Hepatocyte (in vitro differentiated cells): ENCODE results near the gene SLC26A8. TPM values are rescaled to one million over a fixed set of nuclear protein-coding genes. Genes with fewer than 3 reads are reported as not detected.
A peak's percentile ranks its signal among the peaks of the same experiment; 100 is the strongest.

Experiments used
- DNase-seq: peaks from one replicate; pipeline ENCODE4 v3.0.0-alpha.2; 2016; ENCODE audit warnings: low spot score
- H2AFZ ChIP-seq: fragments of 200-600 bp; sonication (generic); 2 replicates; pipeline ENCODE4 v1.6.0; 2016; ENCODE audit warnings: antibody characterized with exemption, mild to moderate bottlenecking
- H3K27ac ChIP-seq: fragments of 200-600 bp; sonication (generic); 2 replicates; pipeline ENCODE4 v1.5.1; 2016; ENCODE audit warnings: mild to moderate bottlenecking
- H3K27me3 ChIP-seq: fragments of 200-600 bp; sonication (generic); 2 replicates; pipeline ENCODE4 v1.6.1; 2016
- H3K36me3 ChIP-seq: fragments of 200-600 bp; sonication (generic); replicated peaks from 2 replicates; pipeline ENCODE4 v1.5.1; 2016; ENCODE audit warnings: low read depth; ENCODE audit not compliant: insufficient read depth
- H3K4me1 ChIP-seq: fragments of 200-600 bp; sonication (generic); 2 replicates; pipeline ENCODE4 v1.5.1; 2016; ENCODE audit warnings: mild to moderate bottlenecking, moderate library complexity; ENCODE audit not compliant: insufficient read depth
- H3K4me2 ChIP-seq: fragments of 200-600 bp; sonication (generic); 2 replicates; pipeline ENCODE4 v1.6.0; 2016
- H3K4me3 ChIP-seq: fragments of 200-600 bp; sonication (generic); 2 replicates; pipeline ENCODE4 v1.5.1; 2016; ENCODE audit warnings: mild to moderate bottlenecking
- H3K79me2 ChIP-seq: fragments of 200-600 bp; sonication (generic); 2 replicates; pipeline ENCODE4 v1.6.0; 2017; ENCODE audit warnings: mild to moderate bottlenecking
- H3K9me2 ChIP-seq: fragments of 200-600 bp; sonication (generic); replicated peaks from 2 replicates; pipeline ENCODE4 v1.6.0; 2017; ENCODE audit warnings: mild to moderate bottlenecking; ENCODE audit not compliant: insufficient read depth
- H3K9me3 ChIP-seq: fragments of 200-600 bp; sonication (generic); 2 replicates; pipeline ENCODE4 v1.5.1; 2016; ENCODE audit warnings: low read depth, mild to moderate bottlenecking
- H4K20me1 ChIP-seq: fragments of 200-600 bp; sonication (generic); 2 replicates; pipeline ENCODE4 v1.6.0; 2016; ENCODE audit warnings: mild to moderate bottlenecking; ENCODE audit not compliant: insufficient read depth, poor library complexity, severe bottlenecking
- EZH2 ChIP-seq: fragments of 200-600 bp; sonication (generic); IDR thresholded peaks from 2 replicates; pipeline ENCODE4 v1.6.1; 2016; ENCODE audit warnings: antibody characterized with exemption, mild to moderate bottlenecking, borderline replicate concordance
- EZH2phosphoT487 ChIP-seq: fragments of 200-600 bp; sonication (generic); IDR thresholded peaks from one replicate; pipeline ENCODE4 v1.6.1; 2018; ENCODE audit warnings: antibody characterized with exemption, mild to moderate bottlenecking, low read depth, moderate library complexity; ENCODE audit not compliant: unreplicated experiment, severe bottlenecking
- WGBS: methylation state at CpG from one replicate; pipeline ENCODE4 v1.1.6; 2016; ENCODE audit warnings: low lambda C conversion rate; ENCODE audit errors: missing lambda C conversion rate; 5-methylcytosine and 5-hydroxymethylcytosine counted together
- polyA plus RNA-seq: library from polyadenylated mRNA; unstranded; fragments of >200 nt; fragmentation: Nextera tagmentation; extraction: Ambion mirVana; gene quantifications from 2 replicates; pipeline ENCODE4 v1.2.1, GENCODE V29; 2016
- total RNA-seq: library from RNA; depleted of rRNA; stranded (reverse); fragments of >200 nt; gene quantifications from 2 replicates; pipeline ENCODE4 v1.2.3, GENCODE V29; 2014
- TF ChIP-seq, protein P1 (sequence below): fragments of 200-600 bp; sonication (generic); IDR thresholded peaks from 2 replicates; pipeline ENCODE4 v1.5.1; 2016; ENCODE audit warnings: antibody characterized with exemption, mild to moderate bottlenecking; ENCODE audit not compliant: poor library complexity

The SLC26A8 gene
- total and polyA plus RNA-seq, 2 experiments from 2014 or later: not detected

DNA sequence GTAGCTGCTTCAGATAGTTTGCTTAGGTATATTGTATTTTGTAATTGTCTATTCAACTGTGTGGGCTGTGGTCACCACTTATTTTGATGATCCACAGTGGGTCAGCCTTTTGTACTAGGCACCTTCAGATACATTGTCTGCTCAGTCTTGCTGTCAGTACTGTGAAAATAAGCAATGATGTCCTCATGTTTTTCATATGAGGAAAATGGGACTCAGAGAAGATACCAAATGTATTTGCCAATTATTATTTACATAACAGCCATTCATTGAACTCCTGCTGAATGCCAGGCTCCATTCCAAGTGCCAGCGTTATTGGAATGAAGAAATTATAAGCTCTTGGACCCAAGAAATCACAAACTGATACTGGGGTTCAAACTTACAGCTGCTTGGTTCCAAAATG is 31.7 kb upstream of the SLC26A8 start:
- 92% methylated on average over 1 of the region's 1 CpG for WGBS
- H3K79me2 ChIP-seq: peaks cover 94% of the 10 kb centered on the region
- TF ChIP-seq, protein P1, sequence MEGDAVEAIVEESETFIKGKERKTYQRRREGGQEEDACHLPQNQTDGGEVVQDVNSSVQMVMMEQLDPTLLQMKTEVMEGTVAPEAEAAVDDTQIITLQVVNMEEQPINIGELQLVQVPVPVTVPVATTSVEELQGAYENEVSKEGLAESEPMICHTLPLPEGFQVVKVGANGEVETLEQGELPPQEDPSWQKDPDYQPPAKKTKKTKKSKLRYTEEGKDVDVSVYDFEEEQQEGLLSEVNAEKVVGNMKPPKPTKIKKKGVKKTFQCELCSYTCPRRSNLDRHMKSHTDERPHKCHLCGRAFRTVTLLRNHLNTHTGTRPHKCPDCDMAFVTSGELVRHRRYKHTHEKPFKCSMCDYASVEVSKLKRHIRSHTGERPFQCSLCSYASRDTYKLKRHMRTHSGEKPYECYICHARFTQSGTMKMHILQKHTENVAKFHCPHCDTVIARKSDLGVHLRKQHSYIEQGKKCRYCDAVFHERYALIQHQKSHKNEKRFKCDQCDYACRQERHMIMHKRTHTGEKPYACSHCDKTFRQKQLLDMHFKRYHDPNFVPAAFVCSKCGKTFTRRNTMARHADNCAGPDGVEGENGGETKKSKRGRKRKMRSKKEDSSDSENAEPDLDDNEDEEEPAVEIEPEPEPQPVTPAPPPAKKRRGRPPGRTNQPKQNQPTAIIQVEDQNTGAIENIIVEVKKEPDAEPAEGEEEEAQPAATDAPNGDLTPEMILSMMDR: no peak
- TF ChIP-seq EZH2phosphoT487 (no peak), EZH2 (no peak)

DNA sequence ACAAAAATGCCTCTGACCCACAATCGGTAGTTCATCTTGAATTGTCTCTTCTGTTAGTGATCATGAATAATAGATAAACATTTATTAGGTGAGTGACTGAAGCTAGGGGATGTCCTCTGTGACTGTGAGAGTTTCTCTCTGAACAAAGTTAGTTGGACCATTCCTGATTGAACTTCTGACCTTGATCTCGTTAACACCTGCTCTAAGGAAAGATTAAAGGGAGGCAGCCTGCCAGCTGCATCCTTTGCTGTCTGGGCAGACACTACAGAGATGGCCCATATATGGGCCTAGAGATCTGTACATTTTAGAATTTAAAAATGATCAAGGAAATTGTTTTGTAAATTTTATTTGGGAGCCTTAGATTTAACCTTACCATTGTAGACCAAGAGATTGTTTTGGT is 30.5 kb upstream of the SLC26A8 start:
- H3K27ac ChIP-seq: no peak overlapping the region
- H3K4me1 ChIP-seq: peaks cover 11% of the 10 kb centered on the region
- no peaks in the 10 kb centered on the region for H3K9me3 ChIP-seq
- no peaks in the 10 kb centered on the region for H3K36me3 ChIP-seq
- peaks cover 96% of the 10 kb centered on the region for H3K79me2 ChIP-seq
- no peaks in the 10 kb centered on the region for H3K27me3 ChIP-seq
- no peak overlapping the region for H3K4me2 ChIP-seq
- WGBS: 56% methylated on average over 2 of the region's 2 CpGs
- TF ChIP-seq EZH2 (no peak), EZH2phosphoT487 (no peak)
- TF ChIP-seq, protein P1: no peak
- no peak overlapping the region for H3K4me3 ChIP-seq
- H2AFZ ChIP-seq: no peak overlapping the region
- DNase-seq: no peak
- H3K9me2 ChIP-seq: no peaks in the 10 kb centered on the region
- H4K20me1 ChIP-seq: peaks cover 48% of the 10 kb centered on the region

More for the DNA sequence above, 31.7 kb upstream of the SLC26A8 start:
- Histone ChIP-seq H3K9me2 (no peaks in the 10 kb centered on the region), H3K4me2 (no peak overlapping the region), H4K20me1 (peaks cover 40% of the 10 kb centered on the region), H3K27ac (no peak overlapping the region), H3K36me3 (no peaks in the 10 kb centered on the region), H2AFZ (no peak overlapping the region), H3K4me3 (no peak overlapping the region), H3K4me1 (peaks cover 11% of the 10 kb centered on the region), H3K27me3 (no peaks in the 10 kb centered on the region), H3K9me3 (no peaks in the 10 kb centered on the region)
- DNase-seq: no peak

DNA sequence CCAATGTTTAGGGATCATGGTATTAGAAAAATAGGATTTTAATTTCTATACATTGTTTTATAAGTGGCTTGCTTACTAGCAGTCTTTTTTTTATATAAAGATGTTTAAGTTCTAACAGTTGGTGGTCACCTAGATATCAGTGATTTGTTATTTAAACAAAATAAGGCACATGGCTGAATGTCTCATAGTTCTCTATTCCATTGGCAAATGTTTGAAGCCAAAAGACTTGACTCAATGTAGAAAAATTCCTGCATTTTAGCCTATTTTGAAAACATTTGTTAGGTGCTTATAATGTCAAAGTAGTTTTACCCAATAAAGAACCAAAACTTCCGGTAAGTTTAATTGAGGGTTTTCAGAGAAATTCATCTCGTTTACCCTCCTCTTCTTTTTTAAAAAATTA is 30.0 kb upstream of the SLC26A8 start:
- H3K27me3 ChIP-seq: no peaks in the 10 kb centered on the region
- no peaks in the 10 kb centered on the region for H3K9me2 ChIP-seq
- WGBS: 66% methylated on average over 2 of the region's 2 CpGs
- DNase-seq: no peak
- H2AFZ ChIP-seq: no peak overlapping the region
- no peaks in the 10 kb centered on the region for H3K36me3 ChIP-seq
- TF ChIP-seq, protein P1: no peak
- peaks cover 96% of the 10 kb centered on the region for H3K79me2 ChIP-seq
- peaks cover 54% of the 10 kb centered on the region for H4K20me1 ChIP-seq
- peaks cover 11% of the 10 kb centered on the region for H3K4me1 ChIP-seq
- no peak overlapping the region for H3K4me3 ChIP-seq
- H3K27ac ChIP-seq: no peak overlapping the region
- no peaks in the 10 kb centered on the region for H3K9me3 ChIP-seq
- H3K4me2 ChIP-seq: no peak overlapping the region

DNA sequence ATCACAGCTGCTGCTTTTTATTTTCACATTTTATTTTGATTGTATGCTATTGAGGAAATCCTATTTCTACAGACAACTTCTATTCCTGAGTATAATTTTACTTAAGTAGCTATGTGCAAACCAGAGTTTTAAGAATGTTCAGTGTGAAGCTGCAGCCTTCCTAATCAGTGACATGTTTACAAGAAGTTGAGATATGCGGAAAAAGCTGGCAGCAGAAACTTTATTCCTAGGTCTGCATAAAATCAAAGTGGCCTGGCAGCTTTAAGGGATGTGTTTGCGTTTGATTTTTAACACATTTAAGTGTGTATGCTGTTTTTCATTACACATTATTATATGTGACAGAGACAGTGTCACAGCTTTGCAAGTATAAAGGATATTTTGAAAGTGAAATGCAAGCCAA is 29.4 kb upstream of the SLC26A8 start:
- TF ChIP-seq EZH2phosphoT487 (no peak), EZH2 (no peak)
- TF ChIP-seq, protein P1: no peak
- DNase-seq: no peak
- no peaks in the 10 kb centered on the region for H3K36me3 ChIP-seq
- H3K9me2 ChIP-seq: no peaks in the 10 kb centered on the region
- peaks cover 96% of the 10 kb centered on the region for H3K79me2 ChIP-seq
- WGBS: 42% methylated on average over 2 of the region's 2 CpGs
- H3K27me3 ChIP-seq: no peaks in the 10 kb centered on the region
- no peak overlapping the region for H3K4me3 ChIP-seq
- peaks cover 59% of the 10 kb centered on the region for H4K20me1 ChIP-seq
- no peaks in the 10 kb centered on the region for H3K9me3 ChIP-seq
- peak overlapping the region; percentile 31 for H3K4me2 ChIP-seq
- H3K4me1 ChIP-seq: peaks cover 11% of the 10 kb centered on the region
- no peak overlapping the region for H3K27ac ChIP-seq
- H2AFZ ChIP-seq: no peak overlapping the region
